ENCODE results near the gene ZNF609. TPM values are rescaled to one million over a fixed set of nuclear protein-coding genes. Genes with fewer than 3 reads are reported as not detected.

ZNF609 gene
- polyA plus RNA-seq, 2 of the 4 experiments (the other 2 are of a cell fraction) = 19.6 to 39.9 TPM

DNA sequence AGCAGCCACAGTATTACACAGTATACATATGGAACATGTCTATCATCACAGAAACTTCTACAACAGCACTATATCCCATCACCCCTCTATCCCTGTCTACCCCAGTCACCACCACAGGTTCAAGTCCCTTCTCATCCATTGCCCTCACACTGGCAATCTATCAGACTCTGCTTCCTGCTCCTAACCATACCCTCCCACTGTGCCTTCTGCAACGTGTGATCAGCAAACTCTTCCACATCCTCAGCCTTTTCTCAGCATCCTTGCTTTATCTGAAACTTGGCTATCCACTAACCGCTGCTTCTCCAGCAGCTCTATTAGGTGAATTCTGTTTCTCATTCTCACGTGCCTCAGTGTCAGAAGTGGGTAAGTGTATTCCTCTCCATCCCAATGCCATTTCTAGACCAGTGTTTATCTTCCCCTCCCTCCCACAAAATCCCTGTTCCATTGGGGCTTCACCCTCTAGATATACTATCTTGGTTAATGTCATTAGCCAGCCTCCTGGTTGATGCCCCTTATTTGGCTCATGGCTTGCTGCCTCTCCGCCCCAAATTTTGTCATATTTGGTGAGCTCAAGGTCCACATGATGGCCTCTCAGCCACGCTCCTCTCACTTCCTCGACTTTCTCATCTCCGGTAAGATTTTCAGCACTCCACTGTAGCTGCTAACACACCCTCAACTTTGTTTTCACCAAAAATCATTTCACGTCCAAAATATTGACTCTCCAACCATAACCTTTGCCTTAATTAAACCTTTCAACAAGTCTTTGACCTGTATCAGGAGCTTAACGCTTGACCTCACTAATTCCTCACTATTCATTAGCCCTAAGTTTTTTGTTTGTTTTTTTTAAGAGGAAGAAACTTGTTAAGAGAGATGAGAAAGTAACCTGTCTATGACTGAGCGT, 245.9 kb downstream of the ZNF609 start:
- no peaks in the 10 kb centered on the region for H3K9me3 ChIP-seq
- WGBS (ENCODE audit: missing lambda C conversion rate) = 79% methylated on average over 10 of the region's 10 CpGs
- CTCF ChIA-PET = interaction anchor here (0.6 to 44.5 kb wide), 7 partner anchors 10 to 1138 kb away, joined by 3 to 1052 read pairs (median 5); no protein-coding TSS in a partner anchor
- H3K4me3 ChIP-seq = no peak overlapping the region
- H3K4me1 ChIP-seq = peaks cover 14% of the 10 kb centered on the region
- FAIRE-seq (no peak), ATAC-seq (no peak), DNase-seq (ENCODE audit: low read depth in 1 of 2, low spot score in 1 of 2) (no peak)
- H3K27ac ChIP-seq = no peak overlapping the region
- no peak overlapping the region for H3K4me2 ChIP-seq
- TF ChIP-seq CBX8 (IDR thresholded peaks at IDR 0.05) (no peak), CEBPB (IDR thresholded peaks at IDR 0.05) (no peak), KDM1A (IDR thresholded peaks at IDR 0.05; ENCODE audit: low read depth) (no peak), ZNF302 (CRISPR knock-in tag; IDR thresholded peaks at IDR 0.05) (no peak), BCL3 (IDR thresholded peaks at IDR 0.05) (no peak), RAD21 (conservative IDR thresholded peaks at IDR 0.05 in 1 of 2, IDR thresholded peaks at IDR 0.05 in 1 of 2) (no peak), NR3C1 (IDR thresholded peaks at IDR 0.05) (no peak), EHF (CRISPR knock-in tag; IDR thresholded peaks at IDR 0.05) (no peak), HEYL (CRISPR knock-in tag; IDR thresholded peaks at IDR 0.05) (no peak), ATOH8 (CRISPR knock-in tag; IDR thresholded peaks at IDR 0.05; ENCODE audit: low read depth) (no peak), GATA3 (IDR thresholded peaks at IDR 0.05; ENCODE audit: borderline replicate concordance) (no peak), POLR2A (IDR thresholded peaks at IDR 0.05; ENCODE audit: low read length) (no peak), HOXB13 (CRISPR knock-in tag; IDR thresholded peaks at IDR 0.05; ENCODE audit: low read depth) (no peak)
- TF ChIP-seq, protein P1, sequence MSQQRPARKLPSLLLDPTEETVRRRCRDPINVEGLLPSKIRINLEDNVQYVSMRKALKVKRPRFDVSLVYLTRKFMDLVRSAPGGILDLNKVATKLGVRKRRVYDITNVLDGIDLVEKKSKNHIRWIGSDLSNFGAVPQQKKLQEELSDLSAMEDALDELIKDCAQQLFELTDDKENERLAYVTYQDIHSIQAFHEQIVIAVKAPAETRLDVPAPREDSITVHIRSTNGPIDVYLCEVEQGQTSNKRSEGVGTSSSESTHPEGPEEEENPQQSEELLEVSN (IDR thresholded peaks at IDR 0.05; ENCODE audit: borderline replicate concordance, low read depth) = no peak
- POLR2A ChIA-PET = no interaction called here

DNA sequence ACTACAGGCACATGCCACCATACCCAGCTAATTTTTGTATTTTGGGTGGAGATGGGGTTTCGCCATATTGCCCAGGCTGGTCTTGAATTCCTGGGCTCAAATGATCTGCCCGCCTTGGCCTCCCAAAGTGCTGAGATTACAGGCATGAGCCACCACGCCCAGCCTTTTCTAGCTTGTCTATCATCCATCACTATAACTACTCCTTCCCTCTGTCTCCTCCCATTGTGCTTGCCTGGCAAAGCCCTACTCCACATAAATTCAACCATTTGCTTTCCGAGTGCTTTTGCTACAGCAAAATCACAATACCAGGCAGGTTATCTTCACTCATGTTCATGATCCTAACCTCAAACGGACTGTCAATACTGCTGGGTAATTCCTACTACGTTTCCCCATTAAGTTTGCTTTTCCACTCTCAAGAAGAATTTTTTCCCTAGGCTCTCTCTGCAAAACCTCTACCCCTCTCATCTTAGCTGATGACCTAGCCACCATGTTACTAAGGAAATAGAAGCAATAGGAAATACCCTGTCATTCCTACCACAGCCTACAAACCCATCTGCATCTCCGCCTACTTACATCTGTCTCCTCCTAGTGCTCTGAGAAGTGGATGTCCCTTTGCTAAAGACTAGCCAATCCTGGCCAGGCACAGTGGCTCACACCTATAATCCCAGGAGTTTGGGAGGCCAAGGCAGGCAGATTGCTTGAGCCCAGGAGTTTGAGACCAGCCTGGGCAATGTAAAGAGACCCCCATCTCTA, 250.5 kb downstream of the ZNF609 start:
- no peaks in the 10 kb centered on the region for H3K4me1 ChIP-seq
- FAIRE-seq (no peak), ATAC-seq (peak; percentile 43 to 55; a peak in 4 of 6 replicates), DNase-seq (ENCODE audit: low read depth in 1 of 2, low spot score in 1 of 2) (no peak)
- H3K27ac ChIP-seq = no peak overlapping the region
- 81% methylated on average over 7 of the region's 7 CpGs for WGBS (ENCODE audit: missing lambda C conversion rate)
- H3K4me2 ChIP-seq = no peak overlapping the region
- no peaks in the 10 kb centered on the region for H3K9me3 ChIP-seq
- POLR2A ChIA-PET = no interaction called here
- CTCF ChIA-PET = interaction anchor here (1.4 to 44.5 kb wide), 3 partner anchors 19 to 99 kb away, joined by 6 to 1052 read pairs (median 121); no protein-coding TSS in a partner anchor
- TF ChIP-seq ATOH8 (CRISPR knock-in tag; IDR thresholded peaks at IDR 0.05; ENCODE audit: low read depth) (no peak), BCL3 (IDR thresholded peaks at IDR 0.05) (no peak)
- no peak overlapping the region for H3K4me3 ChIP-seq

DNA sequence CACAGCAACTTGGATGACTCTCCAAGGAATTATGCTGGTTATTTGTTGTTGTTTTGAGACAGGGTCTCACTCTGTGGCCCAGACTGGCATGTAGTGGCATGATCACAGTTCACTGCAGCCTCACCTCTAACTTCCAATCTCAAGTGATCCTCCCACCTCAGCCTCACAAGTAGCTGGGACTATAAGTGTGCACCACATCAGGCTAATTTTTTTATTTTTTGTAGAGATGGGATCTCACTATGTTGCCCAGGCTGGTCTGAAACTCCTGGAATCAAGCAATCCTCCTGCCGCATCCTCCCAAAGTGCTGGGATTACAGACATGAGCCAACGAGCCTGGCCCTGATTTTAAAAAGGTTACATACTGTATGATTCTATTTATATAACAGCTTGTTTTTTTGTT, 252.0 kb downstream of the ZNF609 start:
- 63% methylated on average over 2 of the region's 2 CpGs for WGBS (ENCODE audit: missing lambda C conversion rate)
- no peak for FAIRE-seq
- no peak for TF ChIP-seq PHF8 (IDR thresholded peaks at IDR 0.05; ENCODE audit: borderline replicate concordance, low read depth)
- no peak for TF ChIP-seq HOXB5 (CRISPR knock-in tag; IDR thresholded peaks at IDR 0.05)
- TF ChIP-seq, protein P2, sequence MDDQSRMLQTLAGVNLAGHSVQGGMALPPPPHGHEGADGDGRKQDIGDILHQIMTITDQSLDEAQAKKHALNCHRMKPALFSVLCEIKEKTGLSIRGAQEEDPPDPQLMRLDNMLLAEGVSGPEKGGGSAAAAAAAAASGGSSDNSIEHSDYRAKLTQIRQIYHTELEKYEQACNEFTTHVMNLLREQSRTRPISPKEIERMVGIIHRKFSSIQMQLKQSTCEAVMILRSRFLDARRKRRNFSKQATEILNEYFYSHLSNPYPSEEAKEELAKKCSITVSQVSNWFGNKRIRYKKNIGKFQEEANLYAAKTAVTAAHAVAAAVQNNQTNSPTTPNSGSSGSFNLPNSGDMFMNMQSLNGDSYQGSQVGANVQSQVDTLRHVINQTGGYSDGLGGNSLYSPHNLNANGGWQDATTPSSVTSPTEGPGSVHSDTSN (IDR thresholded peaks at IDR 0.05) = no peak

More for the DNA sequence above, 252.0 kb downstream of the ZNF609 start:
- ChIA-PET CTCF (interaction anchor here (0.6 to 44.5 kb wide), 4 partner anchors 9 to 341 kb away, joined by 3 to 1052 read pairs (median 62); no protein-coding TSS in a partner anchor), POLR2A (interaction anchor here (0.7 kb wide), 1 partner anchor 48 kb away, joined by 11 read pairs; no protein-coding TSS in a partner anchor)
- no peak overlapping the region for H3K4me2 ChIP-seq
- 0 out of 3 replicates have a peak, but pooled peaks cover 3% of the 10 kb centered on the region for H3K4me1 ChIP-seq
- ATAC-seq (no peak), DNase-seq (ENCODE audit: low read depth in 1 of 2, low spot score in 1 of 2) (no peak)
- no peak overlapping the region for H3K27ac ChIP-seq
- no peaks in the 10 kb centered on the region for H3K9me3 ChIP-seq
- no peak overlapping the region for H3K4me3 ChIP-seq

Data from A549 (cell line).